Uterus (tissue), 2 donors: ENCODE measurements around the gene PSG2.
"Not testable (repeated sequence)": the region's sequence is repeated elsewhere in the genome, so short reads cannot be mapped to it uniquely, and the experiment has no call there.

ENCODE experiments used
- POLR2A ChIP-seq, 2 donors: fragments of 450-650 bp; IDR thresholded peaks; one replicate each; pipeline ENCODE4 v1.6.1; 2016; ENCODE audit warnings: antibody characterized with exemption in 2 of 2, mild to moderate bottlenecking in 1 of 2, moderate library complexity in 1 of 2
- TF ChIP-seq, protein P1 (sequence below), 4 experiments: fragments of 200-600 bp in 2 of 4; fragments of 450-650 bp in 2 of 4; sonication (generic) in 2 of 4; IDR thresholded peaks; one replicate each; pipeline ENCODE4 v1.5.1; 2016 to 2019; ENCODE audit warnings: antibody characterized with exemption in 4 of 4, mild to moderate bottlenecking in 2 of 4, moderate library complexity in 1 of 4

DNA sequence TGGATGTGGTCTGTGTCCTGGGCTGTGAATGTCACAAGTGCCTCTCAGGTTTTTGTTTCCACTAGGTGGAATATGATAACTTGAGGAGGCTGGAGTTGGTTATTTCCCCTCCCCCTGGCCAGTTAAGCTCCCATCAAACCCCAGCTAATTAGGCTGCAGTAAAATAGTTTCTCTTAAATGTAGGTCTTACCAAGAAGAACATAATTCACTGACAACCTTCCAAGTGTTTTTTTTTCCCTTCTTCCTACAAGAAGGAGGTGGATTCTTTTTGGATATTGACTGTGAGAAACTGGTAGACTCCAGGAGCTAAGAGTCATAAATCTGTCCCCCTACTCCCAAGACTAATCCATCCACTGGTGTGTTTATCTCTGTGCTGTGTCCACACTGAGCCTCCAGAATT, 15.9 kb upstream of the PSG2 start:
- not testable (repeated sequence) for TF ChIP-seq POLR2A (IDR thresholded peaks at IDR 0.05)
- TF ChIP-seq, protein P1, sequence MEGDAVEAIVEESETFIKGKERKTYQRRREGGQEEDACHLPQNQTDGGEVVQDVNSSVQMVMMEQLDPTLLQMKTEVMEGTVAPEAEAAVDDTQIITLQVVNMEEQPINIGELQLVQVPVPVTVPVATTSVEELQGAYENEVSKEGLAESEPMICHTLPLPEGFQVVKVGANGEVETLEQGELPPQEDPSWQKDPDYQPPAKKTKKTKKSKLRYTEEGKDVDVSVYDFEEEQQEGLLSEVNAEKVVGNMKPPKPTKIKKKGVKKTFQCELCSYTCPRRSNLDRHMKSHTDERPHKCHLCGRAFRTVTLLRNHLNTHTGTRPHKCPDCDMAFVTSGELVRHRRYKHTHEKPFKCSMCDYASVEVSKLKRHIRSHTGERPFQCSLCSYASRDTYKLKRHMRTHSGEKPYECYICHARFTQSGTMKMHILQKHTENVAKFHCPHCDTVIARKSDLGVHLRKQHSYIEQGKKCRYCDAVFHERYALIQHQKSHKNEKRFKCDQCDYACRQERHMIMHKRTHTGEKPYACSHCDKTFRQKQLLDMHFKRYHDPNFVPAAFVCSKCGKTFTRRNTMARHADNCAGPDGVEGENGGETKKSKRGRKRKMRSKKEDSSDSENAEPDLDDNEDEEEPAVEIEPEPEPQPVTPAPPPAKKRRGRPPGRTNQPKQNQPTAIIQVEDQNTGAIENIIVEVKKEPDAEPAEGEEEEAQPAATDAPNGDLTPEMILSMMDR (IDR thresholded peaks at IDR 0.05): not testable (repeated sequence)
